Measurements from ENCODE around the gene PAK6. TPM values are rescaled to one million over a fixed set of nuclear protein-coding genes. Genes with fewer than 3 reads are reported as not detected.

The PAK6 gene
- total and polyA plus RNA-seq, 9 of the 15 experiments (the other 6 are each of a cell fraction or from before 2014, with no cell fraction given), result 0.03 to 0.74 (median 0.16) TPM; not detected in 2

GRCh38 chr15:40272485-40273056 is 33.7 kb downstream of the PAK6 start:
- Histone ChIP-seq H3K79me2 (ENCODE audit: control insufficient read depth, insufficient read depth, low read length) (no peaks in the 10 kb centered on the region), H3K4me3 (no peak overlapping the region), H3K9me3 (replicated peaks; ENCODE audit: control insufficient read depth, insufficient read depth, low read depth, low read length) (no peaks in the 10 kb centered on the region), H3K27me3 (ENCODE audit: control insufficient read depth in 2 of 2, insufficient read depth in 2 of 2, low read length in 2 of 2) (peaks cover 0 to 19% of the 10 kb centered on the region in 2 experiments; a peak in 2 of 5 replicates), H2AFZ (ENCODE audit: low read depth, low read length) (no peak overlapping the region), H3K4me2 (ENCODE audit: insufficient read depth, low read length) (no peak overlapping the region), H3K36me3 (ENCODE audit: control insufficient read depth, insufficient read depth, low read length) (no peaks in the 10 kb centered on the region), H3K9me1 (ENCODE audit: control insufficient read depth, insufficient read depth, low read length) (no peaks in the 10 kb centered on the region), H3K27ac (ENCODE audit: extremely low read depth, low read depth, low read length) (no peak overlapping the region), H3K9ac (ENCODE audit: insufficient read depth in 1 of 2, low read depth in 2 of 2, low read length in 2 of 2) (peak overlapping the region in 1 of 2 experiments; percentile 50; a peak in 2 of 4 replicates), H4K20me1 (replicated peaks; ENCODE audit: control insufficient read depth, insufficient read depth, low read length) (0 out of 2 replicates have a peak, but pooled peaks cover 3% of the 10 kb centered on the region), H3K4me1 (replicated peaks in 1 of 2; ENCODE audit: control insufficient read depth in 2 of 2, insufficient read depth in 2 of 2, low read length in 2 of 2) (peaks cover 0 to 29% of the 10 kb centered on the region in 2 experiments; a peak in 4 of 5 replicates)
- ATAC-seq (no peak), DNase-seq (ENCODE audit: extremely low read depth in 1 of 4, low spot score in 3 of 4) (no peak), FAIRE-seq (no peak)
- WGBS (ENCODE audit: insufficient coverage, low coverage, missing lambda C conversion rate), result 21% methylated on average over 18 of the region's 20 CpGs
- CTCF ChIA-PET (ENCODE audit: low intra/inter-chr PET ratio), result interaction anchor here (0.6 to 7.1 kb wide), 3 partner anchors 55 to 228 kb away, joined by 3 to 218 read pairs (median 56); no protein-coding TSS in a partner anchor
- in situ Hi-C loops (cut with MboI) (loop anchor here (5.0 kb wide), 2 partner anchors 55 to 225 kb away; no protein-coding TSS in a partner anchor), intact Hi-C loops (cut with micrococcal nuclease) (loop anchor here (5.0 kb wide), 2 partner anchors 40 to 485 kb away; no protein-coding TSS in a partner anchor)
- no TSS peak for BruUV-seq (replicated peaks)
- TF ChIP-seq SETDB1 (IDR thresholded peaks at IDR 0.05; ENCODE audit: low read length) (no peak), PREB (CRISPR knock-in tag; IDR thresholded peaks at IDR 0.05) (no peak), SUPT5H (IDR thresholded peaks at IDR 0.05) (no peak), ZNF75A (CRISPR knock-in tag; IDR thresholded peaks at IDR 0.05) (no peak), DMBX1 (CRISPR knock-in tag; IDR thresholded peaks at IDR 0.05; ENCODE audit: borderline replicate concordance) (no peak), NFXL1 (CRISPR knock-in tag; IDR thresholded peaks at IDR 0.05) (no peak), VEZF1 (CRISPR knock-in tag; IDR thresholded peaks at IDR 0.05) (no peak)
- TF ChIP-seq, protein P1, sequence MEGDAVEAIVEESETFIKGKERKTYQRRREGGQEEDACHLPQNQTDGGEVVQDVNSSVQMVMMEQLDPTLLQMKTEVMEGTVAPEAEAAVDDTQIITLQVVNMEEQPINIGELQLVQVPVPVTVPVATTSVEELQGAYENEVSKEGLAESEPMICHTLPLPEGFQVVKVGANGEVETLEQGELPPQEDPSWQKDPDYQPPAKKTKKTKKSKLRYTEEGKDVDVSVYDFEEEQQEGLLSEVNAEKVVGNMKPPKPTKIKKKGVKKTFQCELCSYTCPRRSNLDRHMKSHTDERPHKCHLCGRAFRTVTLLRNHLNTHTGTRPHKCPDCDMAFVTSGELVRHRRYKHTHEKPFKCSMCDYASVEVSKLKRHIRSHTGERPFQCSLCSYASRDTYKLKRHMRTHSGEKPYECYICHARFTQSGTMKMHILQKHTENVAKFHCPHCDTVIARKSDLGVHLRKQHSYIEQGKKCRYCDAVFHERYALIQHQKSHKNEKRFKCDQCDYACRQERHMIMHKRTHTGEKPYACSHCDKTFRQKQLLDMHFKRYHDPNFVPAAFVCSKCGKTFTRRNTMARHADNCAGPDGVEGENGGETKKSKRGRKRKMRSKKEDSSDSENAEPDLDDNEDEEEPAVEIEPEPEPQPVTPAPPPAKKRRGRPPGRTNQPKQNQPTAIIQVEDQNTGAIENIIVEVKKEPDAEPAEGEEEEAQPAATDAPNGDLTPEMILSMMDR (IDR thresholded peaks at IDR 0.05 in 2 of 3, conservative IDR thresholded peaks at IDR 0.05 in 1 of 3; ENCODE audit: insufficient read depth in 2 of 3, low read depth in 1 of 3, low read length in 3 of 3), result peak; percentile 9 to 21 (median 20); a peak in 3 of 6 replicates
- POLR2A ChIA-PET, result interaction anchor here (0.6 to 1.6 kb wide), 6 partner anchors 15 to 262 kb away, joined by 3 to 5 read pairs (median 4); partner anchors contain the start of gene INAFM2

Measured in K562 (cell line).